ENCODE results near the gene SLC39A11. TPM values are rescaled to one million over a fixed set of nuclear protein-coding genes. Genes with fewer than 3 reads are reported as not detected.

Gene SLC39A11
- total RNA-seq, 1 experiment from 2014 or later = 15.2 TPM

GRCh38 chr17:72948115-72948514 lies 144.4 kb downstream of the SLC39A11 start:
- Histone ChIP-seq H4K8ac (replicated peaks; ENCODE audit: insufficient read length, low read depth, low read length) (no peak overlapping the region), H3T11ph (ENCODE audit: low read length) (no peak overlapping the region), H3K79me2 (ENCODE audit: insufficient read depth, low read length) (no peaks in the 10 kb centered on the region), H3K18ac (ENCODE audit: insufficient read length, low read depth, low read length) (no peak overlapping the region), H4K91ac (ENCODE audit: insufficient read length, low read depth, low read length) (no peak overlapping the region), H4K5ac (ENCODE audit: insufficient read length, low read depth, low read length) (no peak overlapping the region), H3K4me2 (ENCODE audit: insufficient read depth, insufficient read length, low read length) (no peak overlapping the region), H2BK15ac (ENCODE audit: low read depth, low read length) (no peak overlapping the region), H4K20me1 (ENCODE audit: control insufficient read depth, insufficient read depth, insufficient read length) (no peaks in the 10 kb centered on the region), H3K79me1 (ENCODE audit: insufficient read depth, low read depth, low read length, poor library complexity, severe bottlenecking) (no peaks in the 10 kb centered on the region), H3K23me2 (ENCODE audit: insufficient read length, low read depth, low read length, poor library complexity, severe bottlenecking) (no peaks in the 10 kb centered on the region), H2BK120ac (ENCODE audit: low read depth, low read length, poor library complexity, severe bottlenecking) (no peak overlapping the region), H3K4me1 (ENCODE audit: insufficient read depth, low read length) (no peaks in the 10 kb centered on the region; the same call in 1 of the 2 replicates), H2AK5ac (ENCODE audit: insufficient read length, low read length) (no peak overlapping the region), H3K4ac (ENCODE audit: low read depth, low read length) (no peak overlapping the region), H3K56ac (ENCODE audit: insufficient read length, low read depth, low read length) (no peak overlapping the region), H3K27ac (ENCODE audit: insufficient read length, low read depth, low read length) (no peak overlapping the region), H2AFZ (ENCODE audit: low read length) (no peak overlapping the region), H3K9me3 (ENCODE audit: control insufficient read depth, low read depth, low read length) (no peaks in the 10 kb centered on the region), H3K9ac (ENCODE audit: extremely low read depth, insufficient read length, low read length) (no peak overlapping the region), H2BK20ac (ENCODE audit: low read depth, low read length, poor library complexity, severe bottlenecking) (no peak overlapping the region), H3K27me3 (ENCODE audit: insufficient read depth, low read length) (no peaks in the 10 kb centered on the region), H2BK12ac (ENCODE audit: insufficient read length, low read depth, low read length) (no peak overlapping the region), H3K23ac (ENCODE audit: insufficient read length, low read depth, low read length) (no peak overlapping the region), H2BK5ac (ENCODE audit: insufficient read length, low read length) (no peak overlapping the region), H3K14ac (ENCODE audit: insufficient read depth, low read length) (no peak overlapping the region)
- Mint-ChIP-seq H3K4me1 (peaks cover 19 to 25% of the 10 kb centered on the region in 2 experiments), H3K36me3 (ENCODE audit: insufficient read depth in 1 of 3, low read depth in 3 of 3) (peaks cover 0 to 2% (median 0%) of the 10 kb centered on the region in 3 experiments; a peak in 2 of 7 replicates), H3K4me3 (no peak overlapping the region), H3K27ac (no peak overlapping the region), H3K9me3 (no peaks in the 10 kb centered on the region; a peak in 2 of 5 replicates), H3K27me3 (ENCODE audit: low read depth) (no peaks in the 10 kb centered on the region)
- no CpG with 5 or more reads among the region's 23 CpGs for WGBS (ENCODE audit: extremely low coverage, insufficient read length, low lambda C conversion rate)
- no peak for DNase-seq
- TF ChIP-seq, protein P1, sequence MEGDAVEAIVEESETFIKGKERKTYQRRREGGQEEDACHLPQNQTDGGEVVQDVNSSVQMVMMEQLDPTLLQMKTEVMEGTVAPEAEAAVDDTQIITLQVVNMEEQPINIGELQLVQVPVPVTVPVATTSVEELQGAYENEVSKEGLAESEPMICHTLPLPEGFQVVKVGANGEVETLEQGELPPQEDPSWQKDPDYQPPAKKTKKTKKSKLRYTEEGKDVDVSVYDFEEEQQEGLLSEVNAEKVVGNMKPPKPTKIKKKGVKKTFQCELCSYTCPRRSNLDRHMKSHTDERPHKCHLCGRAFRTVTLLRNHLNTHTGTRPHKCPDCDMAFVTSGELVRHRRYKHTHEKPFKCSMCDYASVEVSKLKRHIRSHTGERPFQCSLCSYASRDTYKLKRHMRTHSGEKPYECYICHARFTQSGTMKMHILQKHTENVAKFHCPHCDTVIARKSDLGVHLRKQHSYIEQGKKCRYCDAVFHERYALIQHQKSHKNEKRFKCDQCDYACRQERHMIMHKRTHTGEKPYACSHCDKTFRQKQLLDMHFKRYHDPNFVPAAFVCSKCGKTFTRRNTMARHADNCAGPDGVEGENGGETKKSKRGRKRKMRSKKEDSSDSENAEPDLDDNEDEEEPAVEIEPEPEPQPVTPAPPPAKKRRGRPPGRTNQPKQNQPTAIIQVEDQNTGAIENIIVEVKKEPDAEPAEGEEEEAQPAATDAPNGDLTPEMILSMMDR (conservative IDR thresholded peaks at IDR 0.05) = no peak
